ENCODE results near the gene PARVB.

The PARVB gene

GRCh38 chr22:44180706-44181032 lies 156.6 kb downstream of the PARVB start, which contains the start of gene PARVG:
Gene PARVG, plus strand, starts transcription at chr22:44180925. Its CDS starts 2,405 bp downstream, at chr22:44183330.
- no peak for DNase-seq (ENCODE audit: low read depth)
- no peak within 1 kb of the TSS for H3K4me3 ChIP-seq (ENCODE audit: low read length)

GRCh38 chr22:44181033-44181911 lies 157.2 kb downstream of the PARVB start:
- no peak overlapping the region for H3K4me3 ChIP-seq (ENCODE audit: low read length)
- TF ChIP-seq CTCF (conservative IDR thresholded peaks at IDR 0.05; ENCODE audit: low read length) = no peak
- DNase-seq (ENCODE audit: low read depth) = no peak

More at GRCh38 chr22:44180706-44181032, 156.6 kb downstream of the PARVB start, which contains the start of gene PARVG:
- no peak for TF ChIP-seq CTCF (conservative IDR thresholded peaks at IDR 0.05; ENCODE audit: low read length)

- no peak for DNase-seq (ENCODE audit: low read depth)
- no peak overlapping the region for H3K4me3 ChIP-seq (ENCODE audit: low read length)
- no peak for TF ChIP-seq CTCF (conservative IDR thresholded peaks at IDR 0.05; ENCODE audit: low read length)
Measured at GRCh38 chr22:44181912-44182587, 157.9 kb downstream of the PARVB start.

- H3K4me3 ChIP-seq (ENCODE audit: low read length) = no peak overlapping the region
- no peak for TF ChIP-seq CTCF (conservative IDR thresholded peaks at IDR 0.05; ENCODE audit: low read length)
- no peak for DNase-seq (ENCODE audit: low read depth)
Measured at GRCh38 chr22:44182588-44183286, 158.6 kb downstream of the PARVB start.

GRCh38 chr22:44183287-44183588 lies 159.1 kb downstream of the PARVB start:
- DNase-seq (ENCODE audit: low read depth) = no peak
- H3K4me3 ChIP-seq (ENCODE audit: low read length) = no peak overlapping the region
- TF ChIP-seq CTCF (conservative IDR thresholded peaks at IDR 0.05; ENCODE audit: low read length) = no peak

- no peak for TF ChIP-seq CTCF (conservative IDR thresholded peaks at IDR 0.05; ENCODE audit: low read length)
- no peak overlapping the region for H3K4me3 ChIP-seq (ENCODE audit: low read length)
Measured at GRCh38 chr22:44184006-44184405, 159.9 kb downstream of the PARVB start.

More at GRCh38 chr22:44184006-44184405, 159.9 kb downstream of the PARVB start:
- DNase-seq (ENCODE audit: low read depth) = no peak
